Activated naive CD8-positive, alpha-beta T cell treated with anti-CD3 and anti-CD28 coated beads, Interleukin-2, amount 10 ng/mL, durations not matched to agents 7 days and 5 days (primary cell): ENCODE measurements around the gene TAX1BP3. TPM values are rescaled to one million over a fixed set of nuclear protein-coding genes. Genes with fewer than 3 reads are reported as not detected.

Source experiments
- ATAC-seq: fragments of 150-1000 bp; cut with Tn5 transposase; one replicate; pipeline ENCODE4 v1.10.0; 2021; ENCODE audit warnings: low read depth, moderate library complexity
- POLR2A ChIA-PET: fragments of 350-600 bp; sonication (Branson Sonifier 250); formaldehyde crosslinking; loops from one replicate; lab custom pipeline; 2021; ENCODE audit warnings: antibody characterized with exemption; lab: Charles Lee
- DNase-seq: peaks from one replicate; pipeline ENCODE4 v3.0.0; 2021
- H3K27ac Mint-ChIP-seq: one replicate; pipeline ENCODE4 v1.8.0; 2022; ENCODE audit warnings: mild to moderate bottlenecking, mixed read lengths
- H3K27me3 Mint-ChIP-seq: one replicate; pipeline ENCODE4 v1.8.0; 2022; ENCODE audit warnings: mild to moderate bottlenecking, moderate library complexity, mixed read lengths
- H3K36me3 Mint-ChIP-seq: one replicate; pipeline ENCODE4 v1.8.0; 2021; ENCODE audit warnings: mild to moderate bottlenecking, mixed read lengths
- H3K4me1 Mint-ChIP-seq: one replicate; pipeline ENCODE4 v1.8.0; 2021; ENCODE audit warnings: mixed read lengths
- H3K4me3 Mint-ChIP-seq: one replicate; pipeline ENCODE4 v1.8.0; 2022; ENCODE audit warnings: mild to moderate bottlenecking, moderate library complexity, mixed read lengths
- H3K9me3 Mint-ChIP-seq: one replicate; pipeline ENCODE4 v1.8.0; 2021; ENCODE audit warnings: mixed read lengths
- total RNA-seq, 2 experiments: library from RNA; stranded (reverse); gene quantifications; one replicate each; pipeline ENCODE4 v1.2.3, GENCODE V29; 2021

The TAX1BP3 gene
- total RNA-seq, 2 experiments from 2014 or later, result 18.5 to 18.8 TPM

DNA sequence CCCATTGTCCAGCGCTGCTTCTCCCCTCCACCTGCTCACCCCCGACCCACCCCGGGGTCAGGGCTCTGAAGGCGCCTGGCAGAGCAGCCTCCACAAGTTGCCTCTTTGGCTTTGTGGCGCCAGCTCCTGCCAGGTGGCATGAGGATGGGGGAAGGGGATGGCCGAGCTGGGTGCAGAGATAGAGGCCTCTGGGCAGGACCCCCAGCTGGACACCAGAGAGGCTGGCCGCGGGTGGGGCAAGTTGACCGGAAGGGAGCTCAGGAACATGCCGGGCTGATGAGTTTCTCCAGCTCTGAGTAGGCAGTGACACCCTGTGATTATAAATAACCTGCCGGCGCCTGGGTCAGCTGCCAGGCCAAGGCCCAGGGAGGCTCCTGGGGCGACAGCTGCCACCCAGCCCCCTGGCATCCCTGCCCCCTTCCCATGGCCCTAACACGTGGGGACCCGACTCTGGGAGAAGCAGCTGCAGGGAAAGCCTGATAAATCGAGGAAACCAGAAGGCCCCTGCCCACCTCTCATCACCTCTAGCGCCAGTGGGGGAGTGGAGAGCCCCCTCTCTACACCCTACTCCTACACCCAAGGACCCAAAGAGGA is 26.8 kb upstream of the TAX1BP3 start:
- Mint-ChIP-seq H3K27me3 (no peaks in the 10 kb centered on the region), H3K36me3 (peaks cover 3% of the 10 kb centered on the region), H3K27ac (no peak overlapping the region), H3K4me3 (peak overlapping the region; percentile 78), H3K4me1 (peaks cover 13% of the 10 kb centered on the region), H3K9me3 (peaks cover 2% of the 10 kb centered on the region)
- ATAC-seq (peak; percentile 6), DNase-seq (peak; percentile 47)
- POLR2A ChIA-PET, result interaction anchor here (0.7 to 2.6 kb wide), 7 partner anchors 10 to 150 kb away, joined by 3 to 33 read pairs (median 5); partner anchors contain the start of genes CTNS, HASPIN, NCBP3 and SHPK

DNA sequence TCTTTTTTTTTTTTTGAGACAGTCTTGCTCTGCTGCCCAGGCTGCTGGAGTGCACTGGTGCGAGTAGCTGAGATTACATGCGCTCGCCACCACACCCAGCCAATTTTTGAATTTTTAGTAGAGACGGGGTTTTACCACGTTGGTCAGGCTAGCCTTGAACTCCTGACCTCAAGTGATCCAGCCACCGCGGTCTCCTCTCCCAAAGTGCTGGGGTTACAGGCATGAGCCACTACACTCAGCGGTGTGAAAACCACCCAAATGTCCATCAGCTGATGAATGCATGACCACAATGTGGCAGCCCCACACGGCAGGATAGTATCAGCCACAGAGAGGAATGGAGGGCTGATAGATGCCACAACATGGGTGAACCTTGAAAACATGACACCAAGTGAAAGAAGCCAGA is 25.5 kb upstream of the TAX1BP3 start:
- Mint-ChIP-seq H3K27me3 (no peaks in the 10 kb centered on the region), H3K4me3 (peak overlapping the region; percentile 35), H3K36me3 (peaks cover 3% of the 10 kb centered on the region), H3K27ac (no peak overlapping the region), H3K9me3 (peaks cover 2% of the 10 kb centered on the region), H3K4me1 (peaks cover 13% of the 10 kb centered on the region)
- DNase-seq (no peak), ATAC-seq (no peak)
- POLR2A ChIA-PET, result interaction anchor here (0.6 kb wide), 1 partner anchor 106 kb away, joined by 3 read pairs; no protein-coding TSS in a partner anchor

DNA sequence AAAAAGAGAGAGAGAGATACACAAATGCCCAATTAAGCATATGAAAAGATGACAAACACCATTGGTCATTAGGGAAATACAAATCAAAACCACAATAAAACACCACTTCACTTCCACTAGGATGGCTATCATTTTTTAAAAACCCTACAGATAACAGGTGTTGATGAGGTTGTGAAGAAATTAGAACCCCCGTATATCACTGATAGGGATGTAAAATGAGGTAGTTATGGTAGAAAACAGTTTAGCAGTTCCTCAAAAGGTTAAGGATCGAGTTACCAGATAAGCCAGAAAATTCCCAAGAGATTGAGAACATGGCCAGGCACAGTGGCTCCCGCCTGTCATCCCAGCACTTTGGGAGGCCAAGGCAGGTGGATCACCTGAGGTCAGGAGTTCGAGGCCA is 24.8 kb upstream of the TAX1BP3 start:
- Mint-ChIP-seq H3K4me1 (peaks cover 13% of the 10 kb centered on the region), H3K36me3 (peaks cover 3% of the 10 kb centered on the region), H3K27me3 (no peaks in the 10 kb centered on the region), H3K27ac (no peak overlapping the region), H3K9me3 (peaks cover 2% of the 10 kb centered on the region), H3K4me3 (no peak overlapping the region)
- ATAC-seq, result no peak
- no peak for DNase-seq
- POLR2A ChIA-PET, result no interaction called here

DNA sequence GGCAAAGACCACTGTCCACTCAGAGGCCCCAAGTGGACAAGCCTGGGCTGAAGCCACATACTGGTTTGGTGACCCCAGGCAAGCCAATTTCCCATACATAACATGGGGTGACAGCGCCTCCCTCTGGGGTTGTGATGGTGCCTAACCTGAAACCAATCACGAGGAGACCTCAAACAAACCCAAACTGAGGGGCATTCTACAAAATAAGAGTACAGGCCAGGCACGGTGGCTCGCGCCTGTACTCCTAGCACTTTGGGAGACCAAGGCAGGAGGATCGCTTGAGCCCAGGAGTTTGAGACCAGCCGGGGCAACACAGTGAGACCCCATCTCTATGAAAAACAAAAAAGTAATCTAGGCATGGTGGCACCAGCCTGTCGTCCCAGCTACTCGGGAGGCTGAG is 24.0 kb upstream of the TAX1BP3 start:
- no peak overlapping the region for H3K27ac Mint-ChIP-seq
- H3K9me3 Mint-ChIP-seq, result no peaks in the 10 kb centered on the region
- H3K27me3 Mint-ChIP-seq, result no peaks in the 10 kb centered on the region
- no peaks in the 10 kb centered on the region for H3K36me3 Mint-ChIP-seq
- DNase-seq (no peak), ATAC-seq (no peak)
- H3K4me1 Mint-ChIP-seq, result peaks cover 11% of the 10 kb centered on the region
- POLR2A ChIA-PET, result no interaction called here
- no peak overlapping the region for H3K4me3 Mint-ChIP-seq

DNA sequence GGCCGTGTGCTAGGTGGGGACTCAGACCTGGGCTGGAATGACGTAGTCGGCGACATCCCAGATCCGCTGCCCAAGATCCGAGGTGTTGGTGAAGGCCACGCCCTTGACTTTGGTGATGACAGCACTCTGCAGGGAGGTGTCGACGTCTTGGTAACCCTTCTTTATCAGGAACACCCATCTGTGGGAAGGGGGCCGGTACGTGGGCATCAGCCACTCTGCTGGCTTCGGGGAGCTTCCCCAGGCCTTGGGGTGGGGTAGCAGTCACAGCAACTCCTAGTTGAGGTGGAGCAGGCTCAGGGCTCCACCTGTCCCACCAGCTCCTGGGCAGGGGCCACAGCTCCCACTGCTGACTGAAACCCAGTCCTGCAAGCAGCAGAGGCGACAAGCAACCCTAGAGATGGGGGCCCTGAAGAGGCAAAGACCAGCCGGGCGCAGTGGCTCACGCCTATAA is 23.3 kb upstream of the TAX1BP3 start:
- peaks cover 11% of the 10 kb centered on the region for H3K4me1 Mint-ChIP-seq
- ATAC-seq (no peak), DNase-seq (no peak)
- H3K36me3 Mint-ChIP-seq, result no peaks in the 10 kb centered on the region
- no peak overlapping the region for H3K4me3 Mint-ChIP-seq
- no peaks in the 10 kb centered on the region for H3K9me3 Mint-ChIP-seq
- POLR2A ChIA-PET, result interaction anchor here (0.6 kb wide), 1 partner anchor 21 kb away, joined by 3 read pairs; no protein-coding TSS in a partner anchor
- no peaks in the 10 kb centered on the region for H3K27me3 Mint-ChIP-seq
- no peak overlapping the region for H3K27ac Mint-ChIP-seq

DNA sequence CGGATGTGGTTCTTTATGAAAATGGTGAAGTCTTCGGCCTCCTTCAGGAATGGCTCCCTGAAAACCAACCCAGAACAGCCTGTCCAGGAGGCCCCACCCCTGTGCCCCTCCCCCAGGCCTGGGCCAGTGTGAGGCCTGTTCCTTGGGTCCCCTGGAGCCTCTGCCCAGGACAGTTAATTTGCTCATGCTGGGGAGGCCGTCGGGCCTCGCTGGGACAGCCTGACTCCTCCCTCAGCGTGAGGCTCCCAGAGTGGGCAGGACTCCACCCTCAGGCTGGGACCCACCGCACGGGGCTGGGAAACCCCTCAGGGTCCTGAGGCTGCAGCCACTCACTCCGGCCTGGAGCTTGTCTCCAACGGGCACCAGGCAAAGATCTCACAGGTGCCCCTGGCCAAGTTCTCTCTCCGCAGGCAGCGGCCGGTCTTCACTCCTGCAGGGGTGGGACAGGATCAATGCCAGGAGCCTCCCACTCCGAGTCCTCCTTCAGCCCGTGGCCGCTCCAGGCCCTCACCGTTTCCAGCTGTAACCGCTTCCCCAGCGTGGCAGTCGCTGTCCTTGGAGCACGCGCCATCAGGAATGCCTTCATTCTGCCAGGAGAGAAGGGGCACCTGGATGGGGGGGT is 21.8 kb upstream of the TAX1BP3 start:
- H3K4me1 Mint-ChIP-seq, result peaks cover 9% of the 10 kb centered on the region
- ATAC-seq, result no peak
- no peaks in the 10 kb centered on the region for H3K36me3 Mint-ChIP-seq
- no peaks in the 10 kb centered on the region for H3K27me3 Mint-ChIP-seq
- H3K9me3 Mint-ChIP-seq, result no peaks in the 10 kb centered on the region
- no peak overlapping the region for H3K4me3 Mint-ChIP-seq
- no peak for DNase-seq
- POLR2A ChIA-PET, result no interaction called here
- H3K27ac Mint-ChIP-seq, result no peak overlapping the region

DNA sequence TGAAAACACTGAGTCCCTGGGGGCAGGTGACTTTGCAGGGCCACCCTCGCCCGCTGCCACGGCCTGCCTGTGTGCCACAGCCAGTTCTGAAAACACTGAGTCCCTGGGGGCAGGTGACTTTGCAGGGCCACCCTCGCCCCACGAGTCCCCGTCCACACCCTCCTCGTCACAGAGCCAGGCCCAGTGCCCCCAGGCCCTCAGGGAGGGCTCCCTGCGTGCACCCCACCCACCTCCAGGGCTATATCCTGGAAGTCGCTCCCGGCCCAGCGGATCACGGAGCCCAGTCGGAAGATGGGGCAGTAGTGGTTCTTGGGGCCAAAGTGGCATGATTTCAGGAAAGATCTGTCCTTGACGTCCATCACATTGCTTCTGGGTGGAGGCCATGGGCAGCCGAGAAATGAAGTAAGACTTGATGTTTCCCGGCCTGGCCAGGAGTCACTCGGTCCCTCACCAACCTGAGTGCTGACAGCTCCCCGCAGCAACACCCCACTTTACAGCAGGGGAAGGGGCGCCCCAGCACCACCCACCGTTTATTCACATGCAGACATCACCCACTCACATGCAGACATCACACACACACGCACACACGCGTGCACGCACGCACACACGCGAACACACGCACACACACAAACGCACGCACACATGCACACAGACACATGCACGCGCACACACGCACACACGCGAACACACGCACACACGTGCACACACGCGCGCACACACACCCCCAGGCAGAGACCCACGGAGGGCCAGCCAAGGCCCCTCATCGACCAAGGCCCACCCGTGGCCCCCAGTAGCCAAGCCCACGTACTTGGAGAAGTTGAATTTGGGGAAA is 21.1 kb upstream of the TAX1BP3 start:
- ATAC-seq, result no peak
- no peak overlapping the region for H3K27ac Mint-ChIP-seq
- POLR2A ChIA-PET, result no interaction called here

DNA sequence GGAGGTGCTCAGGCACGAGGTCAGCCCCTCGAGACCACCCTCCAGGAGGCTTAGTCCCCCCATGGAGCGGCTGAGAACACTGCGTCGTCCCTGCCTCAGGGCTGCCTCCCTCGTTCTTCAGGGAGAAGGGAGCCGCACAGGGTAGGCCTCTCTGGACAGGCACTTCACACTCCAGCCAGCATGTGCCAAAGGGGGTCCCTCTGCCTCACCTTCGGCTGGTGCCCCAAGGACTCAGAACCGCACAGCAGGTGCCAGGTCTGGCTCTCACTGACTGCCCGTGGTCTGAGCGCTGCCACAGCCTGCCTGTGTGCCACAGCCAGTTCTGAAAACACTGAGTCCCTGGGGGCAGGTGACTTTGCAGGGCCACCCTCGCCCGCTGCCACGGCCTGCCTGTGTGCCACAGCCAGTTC is 20.5 kb upstream of the TAX1BP3 start:
- H3K36me3 Mint-ChIP-seq, result no peaks in the 10 kb centered on the region
- POLR2A ChIA-PET, result no interaction called here
- H3K9me3 Mint-ChIP-seq, result no peaks in the 10 kb centered on the region
- no peak for DNase-seq
- H3K27ac Mint-ChIP-seq, result no peak overlapping the region
- peaks cover 2% of the 10 kb centered on the region for H3K4me1 Mint-ChIP-seq
- no peak overlapping the region for H3K4me3 Mint-ChIP-seq
- H3K27me3 Mint-ChIP-seq, result no peaks in the 10 kb centered on the region
- no peak for ATAC-seq

More for the DNA sequence above, 21.1 kb upstream of the TAX1BP3 start:
- H3K36me3 Mint-ChIP-seq, result no peaks in the 10 kb centered on the region
- H3K27me3 Mint-ChIP-seq, result no peaks in the 10 kb centered on the region
- H3K9me3 Mint-ChIP-seq, result no peaks in the 10 kb centered on the region
- no peak for DNase-seq
- H3K4me3 Mint-ChIP-seq, result no peak overlapping the region
- peaks cover 7% of the 10 kb centered on the region for H3K4me1 Mint-ChIP-seq

DNA sequence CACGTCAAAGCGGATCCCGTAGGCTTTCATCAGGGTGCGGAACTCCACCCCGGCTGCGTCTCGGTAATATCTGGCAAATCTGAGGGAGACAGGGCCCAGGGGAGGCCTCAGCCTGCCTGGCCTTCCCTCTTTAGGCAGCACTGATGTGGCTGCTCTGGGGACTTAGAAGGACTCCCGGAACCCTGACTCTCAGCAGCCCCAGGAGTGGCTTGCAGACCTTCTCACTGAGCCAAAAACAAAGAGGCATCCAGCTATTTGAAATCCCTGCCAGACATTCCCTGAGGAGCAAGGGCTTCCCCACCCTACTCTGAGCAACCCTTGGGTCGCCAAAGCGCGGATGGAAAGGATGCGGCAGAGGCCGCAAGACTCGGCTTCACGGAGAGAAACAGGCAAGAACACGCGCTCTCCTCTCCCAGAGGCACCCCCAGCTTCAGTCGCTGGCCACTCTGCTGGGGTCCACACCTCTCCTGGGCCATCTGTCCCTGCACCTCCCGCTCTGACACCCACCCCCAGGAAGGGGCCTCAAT is 19.7 kb upstream of the TAX1BP3 start:
- H3K4me3 Mint-ChIP-seq, result no peak overlapping the region
- ATAC-seq (no peak), DNase-seq (no peak)
- H3K27ac Mint-ChIP-seq, result no peak overlapping the region
- H3K4me1 Mint-ChIP-seq, result peaks cover 3% of the 10 kb centered on the region
- H3K9me3 Mint-ChIP-seq, result no peaks in the 10 kb centered on the region
- no peaks in the 10 kb centered on the region for H3K36me3 Mint-ChIP-seq
- POLR2A ChIA-PET, result no interaction called here
- H3K27me3 Mint-ChIP-seq, result no peaks in the 10 kb centered on the region

DNA sequence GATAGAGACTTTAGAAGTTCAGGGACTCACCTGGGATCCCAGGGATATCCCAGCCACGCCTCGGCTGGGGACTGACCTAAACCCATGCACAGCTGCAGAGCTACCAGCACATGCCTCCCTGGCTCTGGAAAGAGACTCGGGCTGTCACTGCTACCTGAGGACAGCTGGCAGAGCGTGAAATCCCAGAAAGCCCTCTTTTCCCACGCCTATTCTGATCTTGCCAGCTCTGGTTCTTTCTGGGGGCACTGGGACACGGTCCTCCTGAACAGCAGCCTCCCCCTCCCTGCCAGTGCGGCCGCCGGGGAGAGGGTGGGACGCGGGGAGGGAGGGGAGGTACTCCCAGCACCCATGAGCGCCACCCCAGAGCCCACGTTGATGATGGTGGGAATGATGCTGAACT is 16.8 kb upstream of the TAX1BP3 start:
- ATAC-seq (no peak), DNase-seq (no peak)
- no peak overlapping the region for H3K4me3 Mint-ChIP-seq
- no peaks in the 10 kb centered on the region for H3K36me3 Mint-ChIP-seq
- H3K27me3 Mint-ChIP-seq, result no peaks in the 10 kb centered on the region
- H3K27ac Mint-ChIP-seq, result no peak overlapping the region
- peaks cover 6% of the 10 kb centered on the region for H3K4me1 Mint-ChIP-seq
- no peaks in the 10 kb centered on the region for H3K9me3 Mint-ChIP-seq
- POLR2A ChIA-PET, result no interaction called here

DNA sequence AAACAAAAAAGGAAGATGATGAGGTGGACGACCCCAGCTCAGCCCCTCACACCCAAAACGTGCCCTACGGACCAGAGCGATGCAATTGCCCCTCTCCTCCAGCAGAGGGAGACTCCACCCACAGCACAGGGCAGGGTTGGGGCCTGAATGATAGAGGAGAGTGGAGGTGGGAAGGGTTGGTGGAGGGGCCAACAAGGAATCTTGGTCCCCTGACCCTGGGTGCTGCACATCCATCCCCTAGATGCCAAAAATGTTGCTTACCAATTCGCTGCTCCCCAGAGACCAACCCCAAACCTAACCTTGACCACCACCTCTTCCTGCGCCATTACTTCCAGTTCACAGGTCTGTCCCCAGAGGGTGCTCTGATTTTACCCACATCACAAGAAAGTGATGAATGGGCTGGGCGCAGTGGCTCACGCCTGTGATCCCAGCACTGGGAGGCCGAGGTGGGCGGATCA is 14.7 kb upstream of the TAX1BP3 start:
- no peaks in the 10 kb centered on the region for H3K36me3 Mint-ChIP-seq

DNA sequence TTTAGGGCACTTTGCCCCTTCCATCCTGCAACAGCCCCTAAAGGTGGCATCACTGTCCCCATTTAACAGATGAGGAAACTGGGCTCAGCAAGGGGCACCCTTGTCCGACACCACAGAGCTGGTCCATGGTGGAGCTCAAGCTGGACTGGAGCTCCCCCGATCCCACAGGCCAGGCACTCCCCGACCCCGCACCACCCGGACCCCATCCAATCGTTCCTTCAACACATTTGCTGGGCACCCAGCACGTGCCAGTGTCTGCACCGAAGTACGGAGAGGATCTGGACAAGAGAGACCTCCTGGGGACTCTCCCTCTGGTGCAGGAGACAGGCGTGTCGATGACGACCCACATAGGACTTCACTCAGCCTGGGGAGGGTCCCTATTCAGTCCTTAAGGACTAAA is 13.7 kb upstream of the TAX1BP3 start:
- Mint-ChIP-seq H3K27ac (no peak overlapping the region), H3K4me1 (peaks cover 6% of the 10 kb centered on the region), H3K4me3 (no peak overlapping the region), H3K27me3 (no peaks in the 10 kb centered on the region), H3K9me3 (no peaks in the 10 kb centered on the region), H3K36me3 (no peaks in the 10 kb centered on the region)
- ATAC-seq (no peak), DNase-seq (no peak)
- POLR2A ChIA-PET, result no interaction called here

More for the DNA sequence above, 14.7 kb upstream of the TAX1BP3 start:
- H3K4me1 Mint-ChIP-seq, result peaks cover 6% of the 10 kb centered on the region
- POLR2A ChIA-PET, result no interaction called here
- peak; percentile 85 for ATAC-seq
- H3K27ac Mint-ChIP-seq, result no peak overlapping the region
- H3K27me3 Mint-ChIP-seq, result no peaks in the 10 kb centered on the region
- H3K9me3 Mint-ChIP-seq, result no peaks in the 10 kb centered on the region
- H3K4me3 Mint-ChIP-seq, result no peak overlapping the region
- DNase-seq, result peak; percentile 62

DNA sequence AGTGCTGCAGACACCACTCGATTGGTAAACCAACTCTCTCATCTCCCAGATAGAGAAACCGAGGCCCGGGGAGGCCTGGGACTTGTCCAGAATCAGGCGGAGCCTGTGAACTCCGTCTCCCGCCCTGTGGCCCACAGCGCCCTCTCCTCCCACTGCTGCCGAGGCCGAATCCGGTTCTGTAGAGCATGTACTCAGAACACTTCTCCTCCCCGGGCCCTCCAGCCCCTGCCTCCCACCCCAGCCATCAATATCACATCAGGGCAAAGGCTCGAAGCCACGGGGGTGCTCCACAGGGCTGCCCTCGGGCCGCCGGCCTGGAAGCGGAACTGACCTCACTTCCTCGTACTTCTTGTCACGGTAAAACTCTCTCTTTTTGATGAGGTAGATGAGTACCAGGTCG is 13.2 kb upstream of the TAX1BP3 start:
- no peak for DNase-seq
- H3K27me3 Mint-ChIP-seq, result no peaks in the 10 kb centered on the region
- H3K9me3 Mint-ChIP-seq, result no peaks in the 10 kb centered on the region
- ATAC-seq, result no peak
- POLR2A ChIA-PET, result no interaction called here
- H3K4me3 Mint-ChIP-seq, result no peak overlapping the region
- no peak overlapping the region for H3K27ac Mint-ChIP-seq
- H3K4me1 Mint-ChIP-seq, result peaks cover 6% of the 10 kb centered on the region
- no peaks in the 10 kb centered on the region for H3K36me3 Mint-ChIP-seq
